Naive B cell (primary cell): ENCODE results near the gene MSI2. TPM values are rescaled to one million over a fixed set of nuclear protein-coding genes. Genes with fewer than 3 reads are reported as not detected.
A peak's percentile ranks its signal among the peaks of the same experiment; 100 is the strongest.

Source experiments
- ATAC-seq, 2 donors: fragments of 150-1000 bp; cut with Tn5 transposase; 2 replicates each; pipeline ENCODE4 v1.10.0; 2021; ENCODE audit warnings: low read depth in 2 of 2, mild to moderate bottlenecking in 2 of 2, moderate library complexity in 2 of 2
- DNase-seq: peaks from one replicate; pipeline ENCODE4 v3.0.0; 2022
- H3K27ac Mint-ChIP-seq, 6 donors: one replicate each; pipeline ENCODE4 v1.8.0; 2020 to 2022; ENCODE audit warnings: mild to moderate bottlenecking in 6 of 6, mixed read lengths in 6 of 6, moderate library complexity in 5 of 6, inconsistent platforms in 2 of 6
- H3K27me3 Mint-ChIP-seq, 3 donors: one replicate each; pipeline ENCODE4 v1.8.0; 2021 to 2022; ENCODE audit warnings: mixed read lengths in 3 of 3, mild to moderate bottlenecking in 1 of 3
- H3K36me3 Mint-ChIP-seq, 2 donors: one replicate each; pipeline ENCODE4 v1.8.0; 2020 to 2022; ENCODE audit warnings: mixed read lengths in 2 of 2, inconsistent platforms in 1 of 2, mild to moderate bottlenecking in 1 of 2
- H3K4me1 Mint-ChIP-seq, 3 donors: one replicate each; pipeline ENCODE4 v1.8.0; 2020 to 2022; ENCODE audit warnings: mixed read lengths in 3 of 3, inconsistent platforms in 1 of 3, mild to moderate bottlenecking in 1 of 3, moderate library complexity in 1 of 3
- H3K4me3 Mint-ChIP-seq, 8 donors: one replicate each; pipeline ENCODE4 v1.8.0; 2020 to 2022; ENCODE audit warnings: mild to moderate bottlenecking in 8 of 8, mixed read lengths in 8 of 8, moderate library complexity in 8 of 8, inconsistent platforms in 2 of 8
- H3K9me3 Mint-ChIP-seq, 7 donors: one replicate each; pipeline ENCODE4 v1.8.0; 2020 to 2022; ENCODE audit warnings: mixed read lengths in 7 of 7, mild to moderate bottlenecking in 5 of 7, inconsistent platforms in 2 of 7, moderate library complexity in 1 of 7
- polyA plus RNA-seq, 6 donors: library from polyadenylated mRNA; unstranded; fragments of 300-500 nt; fragmentation: Illumina TruSeq; gene quantifications; one replicate each; pipeline ENCODE4 v1.2.3, GENCODE V29; 2021; ENCODE audit warnings: low read depth in 6 of 6

The MSI2 gene
- polyA plus RNA-seq, 6 donors from 2014 or later: 4.0 to 11.3 (median 6.8) TPM

DNA sequence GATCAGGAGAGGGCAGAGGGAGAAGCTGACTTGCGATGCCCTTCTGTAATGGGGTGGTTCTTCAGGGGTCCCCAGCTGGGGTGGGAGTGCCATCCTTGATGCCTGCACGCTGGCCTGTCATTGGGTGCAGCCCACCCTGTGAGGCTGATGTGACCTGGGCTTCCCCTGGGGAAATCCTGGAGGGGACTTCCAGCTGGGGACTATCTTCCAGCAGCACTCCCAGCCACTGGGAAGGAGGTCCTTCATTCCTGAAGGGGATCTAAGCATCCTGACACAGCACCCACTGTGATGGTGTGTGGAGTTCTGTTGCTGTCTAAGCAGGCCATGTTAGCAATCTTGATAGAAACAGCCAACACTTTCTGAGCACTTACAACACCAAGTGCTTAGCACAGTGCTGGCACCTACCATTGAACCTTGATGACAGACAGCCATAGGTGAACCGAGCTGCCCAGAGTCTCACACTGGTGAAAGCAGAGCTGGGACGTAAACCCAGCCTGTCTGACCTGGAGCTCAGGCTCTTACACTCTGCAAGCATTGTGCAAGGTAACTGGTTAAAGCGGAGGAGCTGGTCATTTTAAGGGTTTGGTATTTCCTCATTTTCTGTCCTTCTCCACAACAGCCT is 277.5 kb downstream of the MSI2 start:
- no peak overlapping the region for H3K4me3 Mint-ChIP-seq
- no peaks in the 10 kb centered on the region for H3K9me3 Mint-ChIP-seq
- no peaks in the 10 kb centered on the region for H3K27me3 Mint-ChIP-seq
- peaks cover 42 to 65% (median 59%) of the 10 kb centered on the region in 3 donors for H3K4me1 Mint-ChIP-seq
- no peak for DNase-seq
- H3K27ac Mint-ChIP-seq: peak overlapping the region in 3 of 6 donors; percentile 28 to 52 (median 49)
- no peaks in the 10 kb centered on the region for H3K36me3 Mint-ChIP-seq
- ATAC-seq: no peak

DNA sequence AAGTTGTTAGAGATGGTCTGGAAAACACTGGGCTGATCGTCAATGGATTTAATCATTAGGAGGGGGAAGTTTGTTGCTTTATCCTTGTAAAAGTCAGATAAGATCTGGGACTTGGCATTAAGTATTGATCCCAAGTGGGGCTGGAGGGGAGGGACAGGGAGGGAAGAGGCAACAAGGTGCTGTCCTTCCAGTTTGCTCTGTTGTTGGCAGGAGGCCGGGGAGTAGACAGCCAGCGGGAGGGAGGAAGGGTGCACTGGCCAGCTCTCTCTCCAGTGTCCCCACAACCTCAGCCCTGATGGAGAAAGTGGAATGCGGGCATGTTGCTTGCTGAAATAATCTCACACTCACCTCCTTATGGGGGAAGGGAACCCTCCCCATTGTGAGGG is 278.5 kb downstream of the MSI2 start:
- H3K27me3 Mint-ChIP-seq: no peaks in the 10 kb centered on the region
- no peaks in the 10 kb centered on the region for H3K9me3 Mint-ChIP-seq
- ATAC-seq (no peak), DNase-seq (no peak)
- H3K4me1 Mint-ChIP-seq: peaks cover 43 to 63% (median 62%) of the 10 kb centered on the region in 3 donors
- H3K27ac Mint-ChIP-seq: peak overlapping the region in 4 of 6 donors; percentile 49 to 89 (median 72)
- H3K36me3 Mint-ChIP-seq: no peaks in the 10 kb centered on the region
- H3K4me3 Mint-ChIP-seq: no peak overlapping the region

DNA sequence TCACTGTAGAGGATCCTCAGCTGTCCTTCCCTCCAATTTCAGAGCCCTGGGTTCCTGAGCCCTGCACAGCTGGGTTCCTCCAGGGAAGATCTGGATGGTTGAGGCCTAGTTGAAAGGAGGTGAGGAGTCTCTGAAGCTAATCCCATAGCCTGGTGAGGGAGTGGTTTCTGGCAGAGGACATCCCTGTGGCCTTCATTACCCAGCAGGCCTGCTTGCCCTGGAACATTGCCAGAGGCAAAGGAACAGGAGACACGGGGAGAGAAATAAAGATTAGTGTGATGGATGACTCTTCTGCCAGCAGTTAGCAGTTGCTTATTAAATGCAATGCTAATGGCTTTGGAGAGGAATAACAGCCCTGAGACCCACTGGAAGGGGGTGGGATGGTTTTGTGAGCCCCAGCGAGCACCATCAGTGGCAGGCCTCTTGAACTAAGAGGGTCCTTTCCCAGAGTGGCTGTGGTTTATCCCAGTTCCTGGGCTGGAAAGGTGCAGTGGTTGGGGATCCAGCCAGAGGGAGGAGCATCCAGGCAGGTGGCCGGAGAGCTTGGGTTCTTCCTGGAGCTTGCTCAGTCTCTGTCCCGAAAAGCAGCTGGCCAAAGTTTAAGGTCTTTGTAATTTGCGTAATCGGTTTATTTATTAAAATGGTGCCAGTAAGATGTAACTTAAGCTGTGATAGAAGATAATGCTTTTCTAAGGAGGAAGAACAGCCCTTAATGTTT is 279.1 kb downstream of the MSI2 start:
- DNase-seq (no peak), ATAC-seq (no peak)
- peak overlapping the region in 4 of 6 donors; percentile 49 to 87 (median 64) for H3K27ac Mint-ChIP-seq
- H3K9me3 Mint-ChIP-seq: no peaks in the 10 kb centered on the region
- H3K36me3 Mint-ChIP-seq: no peaks in the 10 kb centered on the region
- no peaks in the 10 kb centered on the region for H3K27me3 Mint-ChIP-seq
- H3K4me3 Mint-ChIP-seq: no peak overlapping the region
- peaks cover 41 to 60% (median 59%) of the 10 kb centered on the region in 3 donors for H3K4me1 Mint-ChIP-seq

DNA sequence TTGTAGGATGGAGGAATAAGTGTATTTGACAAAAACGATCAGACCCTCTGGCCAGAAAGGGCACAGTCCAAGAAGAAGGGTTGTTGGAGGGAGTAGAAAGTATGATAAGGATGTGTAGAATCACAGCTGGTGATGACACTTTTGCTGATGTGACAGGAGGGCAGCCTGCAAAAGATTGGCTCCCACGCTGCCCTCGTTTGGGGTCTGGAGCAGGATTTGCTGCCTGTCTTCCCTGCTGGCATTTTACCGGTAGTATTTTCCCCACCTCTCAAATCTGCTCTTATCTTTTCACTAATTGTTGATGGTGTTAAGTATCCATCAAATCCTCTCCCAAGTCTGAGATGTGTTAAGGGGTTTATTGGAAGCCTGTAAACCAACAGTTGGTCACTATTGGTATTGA is 280.0 kb downstream of the MSI2 start:
- H3K27ac Mint-ChIP-seq: peak overlapping the region in 5 of 6 donors; percentile 40 to 83 (median 67)
- H3K27me3 Mint-ChIP-seq: no peaks in the 10 kb centered on the region
- no peaks in the 10 kb centered on the region for H3K9me3 Mint-ChIP-seq
- H3K36me3 Mint-ChIP-seq: no peaks in the 10 kb centered on the region
- H3K4me1 Mint-ChIP-seq: peaks cover 36 to 58% (median 57%) of the 10 kb centered on the region in 3 donors
- DNase-seq: no peak
- no peak for ATAC-seq
- H3K4me3 Mint-ChIP-seq: peak overlapping the region in 1 of 8 donors; percentile 25

DNA sequence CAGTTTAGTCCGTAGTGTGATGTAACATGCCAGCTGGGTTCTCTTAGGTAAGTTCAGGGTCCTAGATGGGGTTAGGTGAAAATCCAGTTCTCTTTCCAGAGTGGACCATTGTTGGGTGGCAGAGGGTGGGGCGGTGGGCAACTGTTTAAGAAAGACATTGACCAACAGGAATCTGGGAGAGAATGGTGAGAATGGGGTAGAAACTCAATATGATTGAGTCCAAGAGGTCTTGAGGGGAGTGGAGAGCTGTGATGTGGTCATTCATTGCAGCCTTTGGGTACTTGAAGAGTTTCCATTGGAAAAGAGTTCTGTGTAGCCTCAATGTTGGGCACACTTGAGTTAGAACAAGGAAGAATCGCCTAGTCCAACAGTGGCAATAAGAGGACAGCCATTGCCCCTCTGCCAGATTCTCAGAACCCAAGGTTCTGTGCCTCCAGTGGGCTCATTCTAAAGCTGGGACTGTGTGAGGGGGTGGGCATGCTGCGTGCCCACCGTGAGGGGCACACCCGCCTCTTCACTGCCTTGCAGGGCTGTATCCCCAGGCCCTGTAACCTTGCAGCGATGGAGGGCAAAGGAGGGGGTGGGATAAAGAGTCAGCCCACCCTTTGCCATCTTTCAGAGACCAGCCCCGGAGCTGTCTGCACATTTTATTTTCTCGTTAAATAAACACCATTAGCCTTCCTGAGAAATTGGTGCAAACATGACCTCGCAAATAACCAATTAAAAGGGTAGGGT is 280.6 kb downstream of the MSI2 start:
- DNase-seq (no peak), ATAC-seq (no peak)
- H3K9me3 Mint-ChIP-seq: no peaks in the 10 kb centered on the region
- H3K4me1 Mint-ChIP-seq: peaks cover 32 to 54% (median 51%) of the 10 kb centered on the region in 3 donors
- H3K27me3 Mint-ChIP-seq: no peaks in the 10 kb centered on the region
- peak overlapping the region; percentile 42 to 88 (median 75) for H3K27ac Mint-ChIP-seq
- H3K4me3 Mint-ChIP-seq: peak overlapping the region; percentile 41 to 89 (median 73)
- H3K36me3 Mint-ChIP-seq: no peaks in the 10 kb centered on the region

DNA sequence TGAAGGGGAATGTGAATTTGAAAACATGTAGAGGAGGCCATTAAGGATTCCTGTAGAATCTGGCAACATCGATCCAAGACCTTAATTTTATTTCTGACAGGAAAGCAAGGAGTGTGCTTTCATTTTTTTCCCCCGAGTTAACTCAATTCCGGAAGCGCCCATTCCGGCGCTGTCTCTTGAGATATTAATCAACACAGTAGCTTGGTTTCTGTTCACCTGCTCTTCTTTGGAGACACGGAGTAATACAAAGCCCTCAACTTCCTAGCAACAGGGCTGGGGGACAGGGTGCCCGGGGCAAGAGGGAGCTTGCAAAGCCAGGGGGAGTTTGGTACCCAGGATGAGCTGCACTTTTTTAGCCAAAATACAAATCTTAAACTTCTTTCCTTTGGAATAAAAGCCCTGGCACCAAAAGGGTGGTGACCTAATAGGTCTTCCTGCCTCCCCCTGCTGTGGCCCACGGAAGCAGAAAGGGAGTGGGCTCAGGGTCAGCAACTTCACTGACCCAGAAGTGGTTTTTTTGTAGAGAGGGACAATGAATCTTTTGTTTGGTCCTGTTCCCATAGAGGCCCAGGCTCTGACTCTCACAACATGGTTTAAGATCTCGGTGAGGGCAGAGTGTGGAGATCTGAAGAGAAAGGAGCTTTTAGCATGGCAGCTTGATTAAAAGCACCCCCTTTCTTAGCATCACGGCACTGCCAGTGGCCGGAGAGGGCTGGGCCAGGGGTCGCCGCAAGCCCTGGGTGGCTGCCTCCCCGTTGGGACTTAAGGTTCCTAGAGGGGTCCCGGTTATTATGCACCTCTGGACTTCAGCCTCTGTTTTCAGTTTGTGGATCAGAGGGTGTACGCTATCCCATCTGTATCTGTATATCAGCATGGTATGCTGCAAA is 281.4 kb downstream of the MSI2 start:
- ATAC-seq: peak; percentile 48 to 65
- peaks cover 30 to 55% (median 45%) of the 10 kb centered on the region in 3 donors for H3K4me1 Mint-ChIP-seq
- H3K4me3 Mint-ChIP-seq: peak overlapping the region; percentile 41 to 89 (median 73)
- DNase-seq: no peak
- H3K36me3 Mint-ChIP-seq: no peaks in the 10 kb centered on the region
- no peaks in the 10 kb centered on the region for H3K27me3 Mint-ChIP-seq
- peak overlapping the region; percentile 17 to 91 (median 78) for H3K27ac Mint-ChIP-seq
- no peaks in the 10 kb centered on the region for H3K9me3 Mint-ChIP-seq

DNA sequence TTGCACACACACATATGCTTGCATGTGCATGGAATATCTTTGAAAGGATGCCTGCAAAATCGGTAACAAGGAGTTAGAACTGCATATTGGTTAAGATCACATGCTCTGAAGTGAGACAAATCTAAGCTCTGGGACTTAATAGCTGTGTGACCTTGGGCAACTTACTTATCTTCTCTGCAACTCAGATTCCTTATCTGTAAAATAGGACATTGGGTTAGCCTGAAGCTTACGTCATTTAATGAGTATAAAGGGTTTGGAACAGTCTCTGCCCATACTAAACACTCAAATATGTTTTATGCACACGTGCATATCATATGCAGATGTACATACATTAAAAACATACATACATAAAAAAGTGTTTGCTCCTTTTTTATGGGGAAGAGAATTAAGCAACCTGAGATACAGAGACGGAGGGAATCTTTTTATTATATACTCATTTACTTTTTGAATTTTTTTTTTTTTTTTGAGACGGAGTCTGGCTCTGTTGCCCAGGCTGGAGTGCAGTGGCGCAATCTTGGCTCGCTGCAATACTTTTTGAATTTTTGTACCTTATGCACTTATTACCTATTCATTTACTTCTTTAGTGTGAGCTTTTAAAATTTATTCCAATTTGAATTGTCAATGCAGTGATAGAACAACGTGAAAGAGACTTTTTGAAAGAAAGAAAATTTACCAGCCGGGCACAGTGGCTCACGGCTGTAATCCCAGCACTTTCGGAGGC is 282.6 kb downstream of the MSI2 start:
- H3K9me3 Mint-ChIP-seq: no peaks in the 10 kb centered on the region

DNA sequence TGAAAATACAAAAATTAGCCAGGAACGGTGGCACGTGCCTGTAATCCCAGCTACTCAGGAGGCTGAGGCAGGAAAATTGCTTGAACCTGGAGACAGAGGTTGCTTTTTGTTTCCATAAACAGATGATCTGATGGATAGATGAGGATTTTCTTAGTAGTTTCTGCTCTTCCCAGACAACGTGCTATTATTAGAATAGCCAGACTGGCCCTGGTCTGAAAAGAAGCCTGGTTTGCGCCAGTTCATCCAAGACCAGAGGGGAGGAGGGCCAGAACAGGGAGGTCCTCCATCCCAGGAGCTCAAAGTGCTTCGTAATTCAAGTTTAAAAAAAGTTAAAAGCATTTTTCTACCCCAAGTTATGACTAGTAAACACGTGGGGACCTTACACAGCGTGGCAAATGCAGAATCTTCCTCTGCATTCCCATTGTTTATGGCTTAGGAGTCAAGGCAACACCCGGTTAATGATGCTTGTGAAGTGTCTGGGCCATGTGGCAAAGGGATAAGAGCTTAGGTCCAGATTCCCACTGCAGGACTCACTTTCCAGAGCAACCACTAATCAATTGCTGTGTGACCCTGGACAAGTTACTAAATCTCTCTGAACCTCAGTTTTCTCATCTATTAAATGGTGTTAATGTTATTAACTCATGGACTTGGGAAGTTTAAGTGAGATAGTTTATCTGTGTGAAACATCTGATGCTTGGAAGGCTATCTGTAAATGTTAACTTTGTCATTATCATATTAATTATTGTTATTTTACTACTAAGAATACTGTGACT is 283.4 kb downstream of the MSI2 start:
- ATAC-seq: no peak
- peak overlapping the region in 5 of 6 donors; percentile 17 to 66 (median 48) for H3K27ac Mint-ChIP-seq
- no peaks in the 10 kb centered on the region for H3K27me3 Mint-ChIP-seq
- peaks cover 40 to 58% (median 56%) of the 10 kb centered on the region in 3 donors for H3K4me1 Mint-ChIP-seq
- no peak for DNase-seq
- H3K9me3 Mint-ChIP-seq: no peaks in the 10 kb centered on the region
- no peaks in the 10 kb centered on the region for H3K36me3 Mint-ChIP-seq
- no peak overlapping the region for H3K4me3 Mint-ChIP-seq

More for the DNA sequence above, 282.6 kb downstream of the MSI2 start:
- no peaks in the 10 kb centered on the region for H3K27me3 Mint-ChIP-seq
- DNase-seq (no peak), ATAC-seq (no peak)
- no peaks in the 10 kb centered on the region for H3K36me3 Mint-ChIP-seq
- H3K27ac Mint-ChIP-seq: peak overlapping the region in 5 of 6 donors; percentile 69 to 91 (median 83)
- peaks cover 40 to 57% (median 48%) of the 10 kb centered on the region in 3 donors for H3K4me1 Mint-ChIP-seq
- H3K4me3 Mint-ChIP-seq: peak overlapping the region in 6 of 8 donors; percentile 13 to 89 (median 64)

DNA sequence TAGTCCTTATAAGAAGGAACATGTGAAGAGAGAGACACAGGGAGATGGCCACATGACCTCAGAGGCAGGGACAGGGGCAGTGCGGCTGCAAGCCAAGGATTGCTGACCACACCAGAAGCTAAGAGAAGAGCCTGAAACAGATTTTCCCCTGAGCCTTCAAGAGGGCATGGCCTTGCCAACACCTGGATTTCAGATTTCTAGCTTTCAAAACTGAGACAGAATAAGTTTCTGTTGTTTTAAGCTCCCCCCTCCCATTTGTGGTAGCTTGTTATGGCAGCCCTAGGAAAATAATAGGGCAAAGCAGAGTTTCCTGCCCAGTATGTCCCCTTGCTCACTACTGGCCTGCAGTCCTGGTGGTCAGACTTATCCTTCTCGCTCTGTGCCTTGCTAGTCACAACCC is 284.3 kb downstream of the MSI2 start:
- H3K4me1 Mint-ChIP-seq: peaks cover 39 to 64% (median 60%) of the 10 kb centered on the region in 3 donors
- H3K27me3 Mint-ChIP-seq: no peaks in the 10 kb centered on the region
- DNase-seq (no peak), ATAC-seq (no peak)
- H3K36me3 Mint-ChIP-seq: no peaks in the 10 kb centered on the region
- no peaks in the 10 kb centered on the region for H3K9me3 Mint-ChIP-seq
- no peak overlapping the region for H3K4me3 Mint-ChIP-seq
- H3K27ac Mint-ChIP-seq: peak overlapping the region in 5 of 6 donors; percentile 3 to 85 (median 56)

DNA sequence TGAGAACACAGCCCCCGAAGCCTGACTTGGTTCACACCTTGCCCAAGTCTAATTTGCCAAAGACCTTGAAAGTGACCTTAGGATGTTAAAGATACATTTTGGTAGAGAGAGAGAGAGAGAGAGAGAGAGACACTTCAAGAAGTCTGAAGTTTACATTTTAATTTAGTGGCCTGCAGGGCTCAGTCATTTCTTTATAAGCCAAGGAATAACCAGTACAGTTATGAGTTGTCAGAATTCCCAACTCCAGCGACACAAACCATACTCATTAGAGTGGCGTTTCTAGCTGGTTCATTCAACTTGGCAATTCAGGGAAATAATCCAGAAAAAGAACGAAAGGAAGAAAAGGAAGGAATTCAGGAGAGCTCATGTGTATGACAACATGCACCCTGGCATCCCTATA is 284.7 kb downstream of the MSI2 start:
- Mint-ChIP-seq H3K27me3 (no peaks in the 10 kb centered on the region), H3K36me3 (no peaks in the 10 kb centered on the region), H3K9me3 (no peaks in the 10 kb centered on the region), H3K27ac (peak overlapping the region in 3 of 6 donors; percentile 37 to 81 (median 56)), H3K4me3 (no peak overlapping the region), H3K4me1 (peaks cover 39 to 64% (median 60%) of the 10 kb centered on the region in 3 donors)
- no peak for DNase-seq
- ATAC-seq: no peak

DNA sequence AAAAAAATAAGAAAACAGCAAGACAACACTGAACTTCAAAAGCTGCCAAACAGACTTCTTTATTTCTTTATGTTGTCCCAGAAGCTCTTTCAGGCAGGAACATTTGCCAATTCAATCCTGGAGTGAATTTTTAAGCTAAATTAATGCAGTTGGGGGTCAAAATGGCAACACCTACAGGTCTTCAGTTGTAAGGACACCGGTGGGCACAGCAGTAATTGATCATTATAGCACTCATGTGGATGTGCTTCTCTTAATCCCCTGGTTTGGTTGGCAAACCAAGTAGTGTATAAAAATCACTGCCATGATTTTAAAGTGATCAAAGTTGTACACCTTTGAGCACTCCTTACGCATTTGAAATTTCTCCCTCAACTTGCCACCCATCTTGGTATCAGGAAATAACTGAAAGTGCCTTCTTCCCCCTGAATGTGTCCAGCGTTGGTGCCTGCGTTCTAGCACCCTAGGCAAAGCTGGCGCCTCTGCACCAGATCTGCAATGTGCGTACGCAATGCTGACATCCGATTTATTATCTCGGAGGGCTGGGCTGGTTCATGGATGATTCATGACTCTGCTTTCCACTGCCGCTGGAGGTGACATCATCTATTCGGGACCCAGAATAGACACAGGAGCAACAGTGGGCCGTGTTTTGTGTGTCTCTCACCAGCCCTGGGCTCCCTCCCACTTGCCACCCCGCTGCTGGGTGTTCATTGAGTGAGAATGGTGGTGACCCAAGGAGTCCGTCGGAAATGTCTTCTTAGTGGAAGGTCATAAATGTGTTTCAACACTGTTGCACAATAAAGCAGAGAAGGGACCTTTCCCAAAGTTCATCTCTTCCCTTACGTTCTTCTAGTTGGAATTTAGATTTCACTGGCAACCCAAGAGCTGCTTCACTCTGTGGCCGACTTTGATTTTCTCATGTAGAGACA is 285.4 kb downstream of the MSI2 start:
- no peak for DNase-seq
- H3K4me3 Mint-ChIP-seq: no peak overlapping the region
- H3K27ac Mint-ChIP-seq: peak overlapping the region in 2 of 6 donors; percentile 26 to 84
- no peaks in the 10 kb centered on the region for H3K36me3 Mint-ChIP-seq
- no peak for ATAC-seq
- H3K9me3 Mint-ChIP-seq: peaks cover 0 to under 1% (median 0%) of the 10 kb centered on the region in 7 donors
- no peaks in the 10 kb centered on the region for H3K27me3 Mint-ChIP-seq
- H3K4me1 Mint-ChIP-seq: peaks cover 37 to 65% (median 59%) of the 10 kb centered on the region in 3 donors
